Suppressor macrophage treated with lipopolysaccharide for 1 hour (primary cell): ENCODE measurements around the gene GSTT4.
"Not testable (repeated sequence)": the region's sequence is repeated elsewhere in the genome, so short reads cannot be mapped to it uniquely, and the experiment has no call there.

ENCODE experiments used
- DNase-seq, 3 donors: peaks; one replicate each; pipeline ENCODE4 v3.0.0-alpha.2; 2020 to 2022

The GSTT4 gene

DNA sequence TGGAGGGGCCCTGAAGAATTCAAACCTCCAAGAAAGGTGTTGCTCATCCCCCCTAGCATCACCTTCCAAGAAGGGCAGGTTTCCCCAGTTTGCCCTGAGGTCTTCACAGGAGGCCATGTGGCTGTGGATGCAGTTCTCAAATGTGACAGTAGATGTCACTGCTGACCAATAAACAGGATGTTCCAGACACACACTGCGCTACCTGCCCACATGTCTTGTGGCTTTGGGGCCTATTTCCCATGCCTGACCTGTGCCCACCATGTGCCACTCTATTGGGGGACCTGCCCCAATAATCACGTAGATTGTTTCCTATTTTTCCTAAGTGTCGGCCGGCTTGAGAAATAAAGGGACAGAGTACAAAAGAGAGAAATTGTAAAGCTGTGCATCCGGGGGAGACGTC lies 20.8 kb downstream of the GSTT4 start:
- peak in 2 of 3 donors; percentile 13 to 55 for DNase-seq

DNA sequence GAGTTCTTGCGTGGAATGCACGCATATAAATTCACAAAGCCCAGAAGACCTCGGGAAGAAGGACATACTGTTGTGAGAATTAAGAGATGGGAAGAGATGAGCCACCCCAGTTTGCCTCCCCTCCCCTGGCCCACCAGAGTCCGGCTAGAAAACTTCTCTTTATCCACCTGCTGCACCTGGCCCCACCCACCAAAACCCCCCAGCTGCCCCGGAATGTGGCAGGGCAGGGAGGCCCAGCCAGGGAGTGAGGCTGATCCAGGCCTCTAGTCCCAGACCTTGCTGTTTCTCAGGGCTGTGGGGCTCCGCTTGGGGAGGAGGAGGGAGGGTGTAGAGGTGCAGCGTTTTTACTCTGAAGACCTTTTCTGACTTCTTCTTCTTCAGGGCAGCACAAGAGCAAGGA lies 24.7 kb downstream of the GSTT4 start:
- not testable (repeated sequence) for DNase-seq

DNA sequence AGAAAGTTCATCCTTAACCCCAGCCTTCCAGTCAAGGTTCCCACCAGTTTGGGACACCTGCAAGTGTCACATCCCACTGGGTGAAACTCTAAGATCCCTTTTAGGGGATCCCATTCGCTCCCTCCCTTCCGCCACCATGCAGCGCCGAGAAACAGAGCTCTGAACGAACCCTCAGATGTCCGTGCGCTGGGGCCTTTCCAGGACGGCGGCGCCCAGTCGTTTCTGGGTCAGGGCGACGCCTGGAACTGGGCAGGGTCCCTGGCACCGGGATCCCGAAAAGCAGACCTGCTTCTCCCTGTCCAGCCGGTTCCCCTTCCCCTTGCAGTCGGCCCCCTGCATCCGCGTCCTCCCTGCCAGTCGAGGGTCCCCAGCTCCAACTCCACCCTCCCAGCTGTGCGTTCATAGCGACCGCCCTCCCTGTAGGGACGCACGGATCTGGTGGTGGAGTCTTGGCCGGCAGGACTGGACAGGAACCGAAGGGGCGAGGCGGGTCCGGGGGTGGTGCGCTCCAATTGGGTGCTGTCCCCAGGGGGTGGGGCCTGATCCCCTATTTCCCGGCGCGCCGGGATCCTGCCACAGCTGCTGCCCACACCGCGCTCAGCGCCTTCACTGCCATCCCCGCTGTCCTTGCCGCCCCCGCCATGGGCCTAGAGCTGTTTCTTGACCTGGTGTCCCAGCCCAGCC lies 25.6 kb downstream of the GSTT4 start, which contains the start of gene GSTT2:
Gene GSTT2 (plus strand): TSS at position 578 of the 684 bp plus-strand sequence.
- not testable (repeated sequence) for DNase-seq

- DNase-seq: not testable (repeated sequence)
Observed at GRCh38 chr22:23977304-23977703, 27.9 kb downstream of the GSTT4 start.

DNA sequence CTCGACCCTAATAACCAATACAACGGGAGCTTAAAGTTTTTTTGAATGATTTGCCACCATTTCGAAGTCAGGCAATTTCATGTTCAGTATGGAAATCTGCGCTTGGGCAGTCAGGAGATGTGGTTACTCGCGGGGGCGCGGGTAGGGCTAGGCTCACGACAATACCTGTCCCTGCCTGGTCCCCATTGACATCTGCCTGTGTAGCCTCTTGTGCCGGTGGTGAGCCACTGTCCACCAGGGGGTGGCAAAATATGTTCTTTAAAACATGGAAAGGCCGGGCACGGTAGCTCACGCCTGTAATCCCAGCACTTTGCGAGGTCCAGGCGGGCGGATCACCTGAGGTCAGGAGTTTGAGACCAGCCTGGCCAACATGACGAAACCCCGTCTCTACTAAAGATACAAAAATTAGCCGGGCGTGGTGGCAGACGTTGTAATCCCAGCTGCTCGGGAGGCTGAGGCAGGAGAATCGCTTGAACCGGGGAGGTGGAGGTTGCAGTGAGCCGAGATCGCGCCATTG lies 30.4 kb downstream of the GSTT4 start:
- DNase-seq: not testable (repeated sequence)

DNA sequence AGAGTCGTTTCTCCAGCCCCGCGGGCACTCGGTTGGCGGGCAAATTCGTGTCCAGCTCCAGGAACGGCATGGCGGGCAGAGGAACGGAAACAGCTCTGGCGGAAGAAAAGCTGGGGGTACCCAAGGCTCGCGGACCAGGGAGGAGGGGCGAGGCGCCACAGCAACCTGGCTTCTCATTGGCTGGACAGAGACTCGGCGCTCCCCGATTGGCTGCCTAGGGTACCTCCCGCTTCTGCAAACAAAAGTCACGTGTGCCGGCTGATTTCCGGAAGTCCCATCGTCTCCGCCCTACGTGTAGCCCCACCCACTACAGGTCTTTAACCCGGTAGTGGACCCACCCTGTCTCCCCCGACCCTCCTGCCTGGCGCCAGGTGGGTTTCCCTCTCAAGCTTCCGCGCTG lies 30.9 kb downstream of the GSTT4 start, which contains the start of gene DDT:
Gene DDT (minus strand): TSS at position 97 of the 400 bp plus-strand sequence. CDS start 27 bp downstream, at position 70.
- DNase-seq: not testable (repeated sequence)

- not testable (repeated sequence) for DNase-seq
Observed at GRCh38 chr22:23971927-23972326, 33.3 kb downstream of the GSTT4 start.

DNA sequence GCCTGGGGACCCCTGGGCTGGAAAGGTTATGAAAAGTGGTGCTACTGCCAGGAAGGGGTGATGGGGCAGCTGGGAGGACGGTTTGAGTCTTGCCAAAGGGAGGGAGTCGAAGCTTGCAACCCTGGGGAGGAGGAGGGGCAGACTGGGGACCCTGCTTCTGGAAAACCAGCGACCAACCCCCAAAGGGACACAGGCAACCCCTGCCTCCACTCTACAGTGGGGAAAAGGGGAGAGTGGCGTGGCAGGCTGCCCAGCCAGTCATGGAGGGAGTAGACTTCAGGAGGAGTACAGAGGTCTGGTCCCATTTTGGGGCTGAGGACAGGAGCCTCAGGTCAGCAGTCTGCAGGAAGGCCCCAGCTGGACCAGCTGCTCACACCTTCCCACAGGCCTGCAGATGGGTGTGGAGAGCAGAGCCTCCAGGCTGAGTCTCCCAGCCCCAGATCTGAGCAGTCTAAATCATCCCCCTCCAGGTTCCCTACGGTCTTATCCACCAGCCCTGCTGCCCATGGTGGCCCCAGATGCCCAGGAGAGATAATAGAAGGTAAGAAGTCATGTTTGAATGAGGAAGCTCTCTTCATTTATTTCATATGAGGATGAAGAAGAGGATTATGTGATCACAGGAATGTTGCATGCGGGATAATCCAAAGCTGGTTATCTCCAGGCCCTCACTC lies 34.3 kb downstream of the GSTT4 start:
- no peak for DNase-seq

DNA sequence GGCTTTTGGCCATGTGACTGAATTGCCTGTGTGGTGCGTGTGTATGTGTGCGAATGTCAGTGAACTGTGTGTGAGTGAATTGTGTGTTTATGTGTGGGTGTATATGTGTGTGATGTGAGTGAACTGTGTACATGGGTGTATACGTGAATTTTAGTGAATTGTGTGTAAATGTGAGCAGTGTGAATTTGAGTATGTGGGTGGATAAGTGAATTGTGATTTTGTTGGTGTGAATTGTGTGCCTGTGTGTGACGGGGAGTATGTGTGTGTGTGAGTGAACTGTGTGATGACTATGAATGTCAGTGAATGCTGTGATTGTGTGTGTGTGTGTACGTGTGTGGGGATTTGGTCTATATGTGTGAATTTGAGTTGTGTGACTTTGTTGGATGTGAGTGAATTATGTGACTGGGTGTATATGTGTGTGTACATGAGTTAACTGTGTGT lies 35.0 kb downstream of the GSTT4 start:
- no peak for DNase-seq

DNA sequence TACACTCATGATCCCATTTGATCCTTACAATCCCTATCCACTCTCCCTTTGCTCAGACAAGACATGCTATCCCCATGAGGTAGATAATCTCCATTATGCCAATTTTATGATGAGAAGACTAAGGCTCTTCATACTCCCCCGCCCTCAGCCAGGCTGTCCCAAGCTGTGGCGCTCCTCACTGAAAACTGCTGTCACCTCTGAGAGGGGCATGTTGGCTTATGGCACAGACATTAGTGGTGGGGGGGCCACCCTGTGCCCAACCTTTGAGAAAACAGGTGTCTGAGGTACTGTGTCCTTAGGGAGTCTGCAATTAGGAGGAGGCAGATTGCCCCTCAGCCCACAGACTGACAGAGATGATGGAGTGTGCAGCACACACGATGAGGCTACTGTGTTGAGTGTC lies 36.2 kb downstream of the GSTT4 start:
- no peak for DNase-seq

DNA sequence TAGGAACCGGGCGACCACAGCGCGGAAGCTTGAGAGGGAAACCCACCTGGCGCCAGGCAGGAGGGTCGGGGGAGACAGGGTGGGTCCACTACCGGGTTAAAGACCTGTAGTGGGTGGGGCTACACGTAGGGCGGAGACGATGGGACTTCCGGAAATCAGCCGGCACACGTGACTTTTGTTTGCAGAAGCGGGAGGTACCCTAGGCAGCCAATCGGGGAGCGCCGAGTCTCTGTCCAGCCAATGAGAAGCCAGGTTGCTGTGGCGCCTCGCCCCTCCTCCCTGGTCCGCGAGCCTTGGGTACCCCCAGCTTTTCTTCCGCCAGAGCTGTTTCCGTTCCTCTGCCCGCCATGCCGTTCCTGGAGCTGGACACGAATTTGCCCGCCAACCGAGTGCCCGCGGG lies 38.7 kb downstream of the GSTT4 start, which contains the start of gene DDTL:
Gene DDTL (plus strand): TSS at position 321 of the 400 bp plus-strand sequence. CDS start 27 bp downstream, at position 348.
- not testable (repeated sequence) for DNase-seq

DNA sequence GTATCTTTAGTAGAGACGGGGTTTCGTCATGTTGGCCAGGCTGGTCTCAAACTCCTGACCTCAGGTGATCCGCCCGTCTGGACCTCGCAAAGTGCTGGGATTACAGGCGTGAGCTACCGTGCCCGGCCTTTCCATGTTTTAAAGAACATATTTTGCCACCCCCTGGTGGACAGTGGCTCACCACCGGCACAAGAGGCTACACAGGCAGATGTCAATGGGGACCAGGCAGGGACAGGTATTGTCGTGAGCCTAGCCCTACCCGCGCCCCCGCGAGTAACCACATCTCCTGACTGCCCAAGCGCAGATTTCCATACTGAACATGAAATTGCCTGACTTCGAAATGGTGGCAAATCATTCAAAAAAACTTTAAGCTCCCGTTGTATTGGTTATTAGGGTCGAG lies 39.2 kb downstream of the GSTT4 start:
- not testable (repeated sequence) for DNase-seq

GRCh38 chr22:23961084-23961771 lies 44.0 kb downstream of the GSTT4 start, which contains the start of gene GSTT2B:
TSS of gene GSTT2B (minus strand) at chr22:23961195. CDS start at chr22:23961131, 64 bp downstream.
- DNase-seq: not testable (repeated sequence)

- DNase-seq: peak; percentile 78 to 90 (median 81)
Observed at GRCh38 chr22:23956301-23956900, 48.9 kb downstream of the GSTT4 start.

DNA sequence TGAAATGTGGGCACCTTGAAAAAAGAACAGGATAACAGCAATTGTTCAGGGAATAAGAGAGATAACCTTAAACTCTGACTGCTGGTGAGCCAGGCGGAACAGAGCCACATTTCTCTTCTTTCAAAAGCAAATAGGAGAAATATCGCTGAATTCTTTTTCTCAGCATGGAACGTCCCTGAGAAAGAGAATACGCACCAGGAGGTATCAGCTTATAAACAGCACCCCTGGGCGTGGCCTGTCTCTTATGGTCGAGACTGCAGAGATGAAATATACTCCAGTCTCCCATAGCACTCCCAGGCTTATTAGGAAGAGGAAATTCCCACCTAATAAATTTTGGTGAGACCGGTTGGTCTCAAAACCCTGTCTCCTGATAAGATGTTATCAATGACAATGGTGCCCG lies 49.4 kb downstream of the GSTT4 start:
- DNase-seq: not testable (repeated sequence)

GRCh38 chr22:23954991-23955305 lies 50.3 kb downstream of the GSTT4 start:
- DNase-seq: not testable (repeated sequence)

GRCh38 chr22:23954193-23954990 lies 50.9 kb downstream of the GSTT4 start:
- DNase-seq: not testable (repeated sequence)

DNA sequence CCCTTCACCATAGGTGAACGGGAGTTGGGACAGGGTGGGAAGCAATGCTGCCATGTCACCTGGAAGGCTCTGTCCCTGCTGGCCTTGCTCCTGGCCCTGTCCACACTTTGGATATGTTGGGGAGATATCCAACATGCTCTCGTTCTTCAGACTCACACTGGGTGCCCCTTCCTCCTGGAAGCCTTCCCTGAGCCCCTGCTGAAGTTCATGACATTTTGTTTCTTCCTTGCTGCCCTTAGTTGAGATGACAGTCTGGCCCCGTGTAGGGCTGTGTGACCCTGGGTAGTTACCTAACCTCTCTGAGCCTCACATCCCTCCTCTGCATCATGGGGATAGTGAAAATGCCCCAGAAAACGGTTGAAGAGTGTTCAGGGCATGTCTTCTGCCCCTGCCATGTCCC lies 51.8 kb downstream of the GSTT4 start:
- DNase-seq: not testable (repeated sequence)

GRCh38 chr22:23952794-23953405 lies 52.4 kb downstream of the GSTT4 start:
- DNase-seq: not testable (repeated sequence)

GRCh38 chr22:23951383-23951782 lies 53.9 kb downstream of the GSTT4 start:
- peak; percentile 51 to 66 (median 59) for DNase-seq

GRCh38 chr22:23949764-23950163 lies 55.5 kb downstream of the GSTT4 start:
- not testable (repeated sequence) for DNase-seq
